GM12875 (cell line): ENCODE results near the gene THOC1.

ENCODE experiments used
- H3K4me3 ChIP-seq: one replicate; pipeline ENCODE4 v1.5.1; 2011; ENCODE audit warnings: low read depth, low read length, control low read depth
- CTCF ChIP-seq: IDR thresholded peaks from 2 replicates; pipeline ENCODE4 v1.5.1; 2011; ENCODE audit warnings: low read depth, mild to moderate bottlenecking, control low read depth, inconsistent platforms, low read length, moderate library complexity, borderline replicate concordance; ENCODE audit not compliant: insufficient read depth

The THOC1 gene

GRCh38 chr18:240175-240574, 27.7 kb downstream of the THOC1 start:
- no peak for TF ChIP-seq CTCF

DNA sequence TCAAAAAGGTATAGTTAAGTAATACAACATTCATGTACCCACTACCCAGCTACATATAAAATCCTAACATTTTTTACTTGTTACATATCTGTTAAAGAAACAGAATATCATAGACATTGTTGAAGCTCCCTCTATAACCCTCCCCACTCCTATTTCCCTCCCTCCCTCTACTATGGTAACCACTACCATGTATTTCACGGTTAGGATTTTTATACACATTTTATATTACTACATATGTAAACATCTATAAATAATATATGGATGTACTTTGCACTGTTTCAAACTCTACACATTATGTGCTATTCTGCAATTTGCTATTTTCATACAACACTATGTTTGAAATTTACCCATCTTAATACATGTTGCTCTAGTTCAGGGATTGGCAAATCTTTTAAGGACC, 36.3 kb downstream of the THOC1 start:
- no peak for TF ChIP-seq CTCF
- H3K4me3 ChIP-seq, result no peak overlapping the region

More at GRCh38 chr18:240175-240574, 27.7 kb downstream of the THOC1 start:
- H3K4me3 ChIP-seq, result no peak overlapping the region

DNA sequence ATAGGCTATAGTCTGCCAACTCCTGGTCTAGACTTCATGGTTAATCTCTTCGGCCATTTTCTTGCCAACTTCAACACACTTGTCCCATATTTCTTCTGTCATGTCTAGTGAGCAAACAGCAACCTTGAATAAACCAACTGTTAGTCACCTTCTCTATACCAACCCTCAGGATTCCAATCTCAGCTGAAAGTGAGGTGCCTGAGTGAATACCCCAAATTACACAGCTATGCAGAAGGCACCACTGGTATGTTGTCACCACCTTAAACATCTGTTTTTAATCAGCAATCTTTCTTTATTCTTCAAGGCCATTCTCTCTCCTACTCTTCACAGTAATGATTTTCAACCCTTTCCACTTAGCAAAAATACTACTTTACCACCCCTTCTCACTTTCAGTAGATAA, 39.3 kb downstream of the THOC1 start:
- H3K4me3 ChIP-seq, result no peak overlapping the region
- TF ChIP-seq CTCF, result no peak

DNA sequence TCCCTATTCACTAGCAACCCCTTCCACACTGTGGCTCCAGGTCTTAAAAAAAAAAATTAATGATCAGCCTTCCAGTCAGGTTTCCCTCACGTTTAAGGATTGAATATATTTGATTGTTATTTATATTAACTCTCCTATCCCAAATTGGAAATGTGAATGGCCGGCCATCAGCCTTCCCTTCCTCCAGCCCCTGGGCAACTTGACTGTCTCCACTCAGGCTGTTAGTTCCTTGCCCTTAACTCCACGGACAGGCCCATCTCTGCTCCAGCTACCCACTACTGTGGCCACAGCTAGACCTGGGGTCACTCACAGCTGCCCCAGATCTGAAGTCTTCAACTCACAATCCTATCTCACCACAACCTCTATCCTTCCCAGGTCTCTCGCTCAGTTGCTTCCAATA, 39.9 kb downstream of the THOC1 start:
- TF ChIP-seq CTCF, result no peak

DNA sequence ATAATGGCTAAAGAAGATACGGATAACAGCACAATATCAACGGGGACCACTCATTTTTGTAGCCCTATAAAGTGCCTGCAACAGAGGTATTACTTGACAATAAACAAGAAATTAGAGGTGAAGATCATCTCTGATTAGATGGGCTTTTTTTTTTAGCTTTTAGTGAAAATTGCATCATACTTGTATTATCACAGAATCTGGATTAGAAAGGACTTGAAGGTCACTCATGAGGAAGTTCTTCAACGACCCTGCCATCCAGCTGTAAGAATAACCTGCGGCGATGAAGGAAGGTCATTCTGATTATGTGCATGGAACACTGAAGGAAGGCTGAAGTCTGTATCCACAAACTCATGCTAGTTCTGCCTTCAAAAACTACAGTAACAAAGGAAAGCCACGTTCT, 40.5 kb downstream of the THOC1 start:
- TF ChIP-seq CTCF, result no peak
- H3K4me3 ChIP-seq, result no peak overlapping the region

More for the DNA sequence above, 39.9 kb downstream of the THOC1 start:
- H3K4me3 ChIP-seq, result no peak overlapping the region

GRCh38 chr18:225745-226144, 42.1 kb downstream of the THOC1 start:
- TF ChIP-seq CTCF, result no peak
- H3K4me3 ChIP-seq, result no peak overlapping the region

DNA sequence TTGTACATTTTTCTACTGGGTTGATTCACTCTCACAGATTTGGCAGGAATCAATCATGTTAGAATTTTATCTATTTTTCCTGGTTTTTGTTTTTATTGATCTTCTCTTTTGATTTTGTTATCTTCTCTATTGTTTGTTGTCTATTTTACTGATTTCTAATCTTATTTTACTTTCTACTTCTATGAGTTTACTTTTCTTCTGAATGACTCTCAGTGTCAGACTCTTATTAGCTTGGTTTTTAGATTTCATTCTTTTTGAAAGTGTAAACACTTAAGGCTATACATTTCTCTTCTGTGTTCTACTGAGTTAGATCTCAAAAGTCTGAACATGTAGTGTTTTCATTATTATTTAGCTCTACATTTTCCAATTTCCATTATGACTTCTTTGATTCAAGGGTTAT, 47.1 kb downstream of the THOC1 start:
- H3K4me3 ChIP-seq, result no peak overlapping the region
- TF ChIP-seq CTCF, result no peak
